Stimulated activated CD4-positive, alpha-beta T cell treated with anti-CD3 and anti-CD28 coated beads, Interleukin-4, amount 100 ng/mL, for 1 hour (primary cell): ENCODE results near the gene EFCC1.

ENCODE experiments used
- DNase-seq: peaks from one replicate; pipeline ENCODE4 v3.0.0-alpha.2; 2020

The EFCC1 gene, protein sequence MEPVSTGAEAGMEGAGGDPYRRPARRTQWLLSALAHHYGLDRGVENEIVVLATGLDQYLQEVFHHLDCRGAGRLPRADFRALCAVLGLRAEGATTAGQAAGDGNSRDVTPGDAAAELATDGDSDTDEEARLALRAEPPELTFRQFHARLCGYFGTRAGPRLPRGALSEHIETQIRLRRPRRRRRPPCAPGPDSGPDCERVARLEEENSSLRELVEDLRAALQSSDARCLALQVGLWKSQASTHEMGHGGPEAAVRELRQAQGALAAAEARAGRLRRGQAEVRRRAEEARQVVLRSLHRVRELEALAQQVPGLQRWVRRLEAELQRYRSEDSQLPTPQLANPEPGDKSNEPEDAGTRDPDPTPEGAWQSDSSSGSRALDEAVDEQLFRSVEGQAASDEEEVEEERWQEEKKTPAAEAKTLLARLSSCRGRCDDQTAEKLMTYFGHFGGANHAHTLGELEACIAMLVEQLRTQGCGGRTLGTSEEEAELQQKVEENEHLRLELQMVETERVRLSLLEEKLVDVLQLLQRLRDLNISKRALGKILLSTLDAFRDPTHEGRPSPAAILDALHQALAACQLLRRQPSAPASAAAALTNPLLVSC

DNA sequence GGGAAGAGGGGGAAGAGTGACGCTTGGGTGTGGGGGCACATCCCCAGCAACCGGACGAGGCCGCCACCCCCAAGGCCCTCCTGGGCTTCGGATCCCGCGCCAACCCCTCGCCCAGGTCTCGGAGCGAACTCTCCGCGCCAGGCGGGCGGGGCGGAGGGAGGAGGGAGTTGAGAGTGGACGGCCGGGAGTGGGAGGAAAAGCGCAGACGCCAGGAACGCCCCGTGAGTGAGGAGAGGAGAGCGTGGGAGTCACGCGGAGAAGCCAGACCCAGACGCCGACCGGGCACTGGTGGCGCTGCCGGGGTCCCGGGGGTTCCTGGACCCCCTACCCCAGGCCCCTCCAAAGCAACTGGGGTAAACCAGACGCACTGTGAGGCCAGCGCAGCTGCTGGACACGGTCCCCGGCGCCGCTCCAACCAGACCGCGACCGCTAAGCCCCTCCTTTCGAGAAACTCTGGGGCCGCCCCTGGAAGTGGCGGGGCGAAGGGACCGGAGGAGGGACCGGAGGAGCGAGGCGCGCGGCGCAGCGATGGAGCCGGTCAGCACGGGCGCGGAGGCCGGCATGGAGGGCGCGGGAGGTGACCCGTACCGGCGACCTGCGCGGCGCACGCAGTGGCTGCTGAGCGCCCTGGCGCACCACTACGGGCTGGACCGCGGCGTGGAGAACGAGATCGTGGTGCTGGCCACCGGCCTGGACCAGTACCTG is at the start of gene EFCC1:
EFCC1 (plus strand) TSS at position 204 of the 705 bp plus-strand sequence; CDS start at position 529, 325 bp downstream.
- no peak for DNase-seq

- no peak for DNase-seq
These were observed 44.7 kb upstream of the EFCC1 start for GRCh38 chr3:128956440-128956839.

GRCh38 chr3:128965280-128965679 is 35.8 kb upstream of the EFCC1 start:
- DNase-seq: no peak

DNA sequence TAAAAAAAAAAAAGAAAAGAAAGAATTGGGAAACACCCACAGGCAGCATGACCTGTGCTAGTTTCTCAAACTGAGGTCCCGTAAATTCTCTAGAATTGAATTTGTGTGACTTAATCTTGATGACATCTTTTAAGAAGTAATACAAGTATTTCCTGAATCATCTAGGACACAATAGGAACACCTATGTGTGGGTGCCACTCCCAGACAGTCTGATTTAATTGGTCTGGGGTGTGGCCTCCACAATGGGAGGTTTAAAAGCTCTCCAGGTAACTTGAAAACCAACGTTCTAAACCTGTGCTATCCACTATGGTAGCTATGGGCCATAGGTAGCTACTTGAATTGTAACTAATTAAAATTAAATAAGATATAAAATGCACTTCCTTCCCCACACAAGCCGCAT is 35.3 kb upstream of the EFCC1 start:
- no peak for DNase-seq

DNA sequence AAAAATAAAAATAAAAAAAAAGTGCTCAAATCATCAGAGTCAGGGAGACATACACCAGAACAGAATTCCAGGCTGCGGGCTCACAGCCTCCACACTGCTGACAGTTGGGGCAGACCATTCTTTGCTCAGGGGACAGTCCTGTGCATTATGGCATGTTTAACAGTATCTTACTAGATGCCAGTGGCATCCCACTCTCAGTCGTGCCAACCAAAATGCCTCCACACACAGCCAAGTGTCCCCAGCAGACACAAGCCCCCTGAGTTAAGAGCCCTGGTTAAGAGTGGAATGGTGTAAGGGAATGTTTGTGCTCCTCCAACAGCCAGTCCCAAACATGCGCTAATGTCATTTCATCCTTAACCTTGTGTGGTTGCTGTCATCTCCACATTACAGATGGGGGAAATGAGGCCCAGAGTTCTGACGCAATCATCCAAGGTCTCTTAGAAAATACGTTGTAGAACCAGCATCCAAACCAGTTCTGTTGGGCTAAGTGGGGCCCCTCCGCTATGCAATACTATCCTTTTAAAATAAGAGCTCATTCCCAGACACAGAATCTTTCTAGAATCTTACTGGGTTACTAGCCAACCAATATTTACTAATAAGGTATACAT is 33.3 kb upstream of the EFCC1 start:
- DNase-seq: no peak

GRCh38 chr3:128969993-128970739 is 30.9 kb upstream of the EFCC1 start:
- peak; percentile 60 for DNase-seq

DNA sequence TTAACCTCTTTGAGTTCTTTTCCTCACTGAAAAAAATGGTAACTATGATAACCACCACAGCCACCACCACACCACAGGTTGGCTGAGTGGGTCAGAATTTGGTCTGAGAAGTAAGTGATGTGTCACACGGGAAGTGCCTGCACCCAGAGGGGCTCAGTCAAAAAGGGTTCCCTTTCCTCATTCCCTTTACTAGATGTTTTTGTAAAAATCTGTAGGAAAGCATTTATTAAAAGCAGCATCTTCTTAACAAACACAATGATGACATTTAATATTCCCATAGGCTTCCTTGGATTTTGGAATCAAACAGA is 30.4 kb upstream of the EFCC1 start:
- no peak for DNase-seq

- DNase-seq: no peak
These were observed 29.5 kb upstream of the EFCC1 start for GRCh38 chr3:128971421-128972100.

GRCh38 chr3:128973988-128974564 is 27.0 kb upstream of the EFCC1 start:
- no peak for DNase-seq

GRCh38 chr3:128975276-128975675 is 25.8 kb upstream of the EFCC1 start:
- no peak for DNase-seq

DNA sequence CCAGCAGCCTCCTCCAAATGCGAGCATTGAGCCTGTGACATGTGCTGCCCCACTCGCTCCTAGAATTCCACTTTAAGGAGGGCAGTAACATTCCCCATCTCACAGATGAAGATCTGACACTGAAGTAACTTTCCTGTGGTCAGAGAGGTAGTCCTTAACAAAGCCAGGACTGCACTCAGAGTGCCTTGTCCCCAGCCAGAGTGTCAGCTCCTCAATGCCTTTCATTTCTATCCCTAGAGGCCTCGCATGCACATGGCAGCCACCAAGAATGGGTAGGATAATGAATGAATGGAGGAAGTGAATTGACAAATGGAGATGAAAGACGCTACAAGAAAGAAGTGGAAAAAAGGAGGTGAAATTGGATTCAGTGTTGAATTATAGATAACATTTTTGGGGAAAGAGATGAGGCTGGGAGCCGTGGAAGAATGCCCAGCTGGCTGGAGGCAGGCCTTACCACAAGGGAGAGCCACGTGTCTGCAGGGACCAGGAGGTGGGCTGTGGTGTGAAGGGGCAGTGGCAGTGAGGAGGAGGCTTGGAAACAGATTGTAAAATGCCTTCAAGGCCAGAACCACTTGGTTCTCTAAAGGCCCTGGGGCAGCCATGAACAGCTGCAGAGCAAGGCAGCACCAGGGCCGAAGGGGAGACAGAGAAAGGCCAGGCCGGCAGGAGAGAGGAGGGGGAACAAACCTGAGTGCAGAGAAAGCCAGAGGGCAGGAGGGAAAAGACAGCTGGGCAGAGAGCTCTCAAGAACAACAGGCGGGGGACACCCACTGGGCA is 17.6 kb upstream of the EFCC1 start:
- no peak for DNase-seq

- DNase-seq: no peak
These were observed 16.5 kb upstream of the EFCC1 start for GRCh38 chr3:128984596-128984995.

GRCh38 chr3:128987302-128988100 is 13.6 kb upstream of the EFCC1 start:
- no peak for DNase-seq

- DNase-seq: no peak
These were observed 12.8 kb upstream of the EFCC1 start for GRCh38 chr3:128988286-128988685.

DNA sequence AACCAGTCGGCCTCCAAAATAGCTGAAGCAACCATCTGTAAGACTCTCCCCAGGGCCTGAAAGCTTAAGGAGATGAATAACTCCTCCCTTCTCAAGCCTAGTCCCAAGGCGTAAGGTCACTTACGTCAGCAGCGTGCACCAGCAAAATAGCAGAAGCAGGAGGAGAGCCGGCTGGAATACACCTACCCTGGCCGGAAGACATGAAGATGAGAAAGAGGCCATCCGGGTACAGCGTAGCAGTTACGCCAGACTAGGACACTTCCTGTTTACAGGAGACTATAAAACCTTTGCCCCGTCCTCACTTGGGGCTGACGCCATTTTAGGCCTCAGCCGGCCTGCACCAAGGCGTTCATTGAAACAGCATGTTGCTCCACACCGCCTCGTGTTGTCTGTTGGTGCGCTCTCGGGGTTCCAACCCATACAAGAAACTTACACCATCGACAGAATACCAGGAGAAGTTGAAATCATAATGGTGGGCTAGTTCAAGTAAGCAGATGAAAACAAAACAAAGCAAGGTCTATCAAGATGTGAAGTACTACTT is 9.7 kb upstream of the EFCC1 start:
- no peak for DNase-seq

DNA sequence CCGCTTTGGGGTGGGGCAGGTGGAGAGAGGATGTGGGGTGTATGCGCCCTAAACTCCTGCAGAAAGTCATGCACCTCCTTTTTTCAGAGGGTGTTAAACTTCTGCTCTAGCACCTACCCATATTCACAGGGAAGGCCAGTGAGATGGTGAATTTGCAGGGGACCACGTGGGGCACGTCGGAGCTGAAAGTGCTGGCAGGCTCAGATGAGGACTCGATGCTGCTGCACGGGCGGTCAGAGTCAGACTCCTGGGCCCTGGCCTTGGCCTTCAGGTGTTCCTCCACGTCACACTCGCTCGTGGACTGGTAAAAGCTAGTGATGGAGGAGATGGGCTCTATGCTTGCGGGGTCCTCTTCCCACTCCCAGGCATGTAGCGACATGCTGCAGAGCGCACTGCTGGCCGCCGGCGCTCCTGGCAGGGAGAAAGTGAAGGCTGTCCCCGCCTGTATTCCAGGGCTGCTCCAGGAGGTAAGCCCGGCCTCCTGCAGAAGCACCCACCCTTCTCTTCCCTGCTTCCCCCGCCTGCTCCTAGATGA is 8.1 kb upstream of the EFCC1 start:
- no peak for DNase-seq

GRCh38 chr3:128993461-128994172 is 7.5 kb upstream of the EFCC1 start, which contains the start of gene CFAP92:
CFAP92 (minus strand) TSS chr3:128994076; CDS start chr3:128993304, 772 bp downstream.
- DNase-seq: peak; percentile 89

- no peak for DNase-seq
These were observed 7.0 kb upstream of the EFCC1 start for GRCh38 chr3:128994173-128994512.
